SU-DHL-6 (cell line): Measurements from ENCODE around the gene RABEPK.

Source experiments
- H2AFZ ChIP-seq: fragments of 200-600 bp; sonication (generic); 2 replicates; pipeline ENCODE4 v1.6.1; 2014; ENCODE audit warnings: low read depth, mild to moderate bottlenecking, moderate library complexity, mixed read lengths, antibody characterized with exemption, low read length; ENCODE audit not compliant: severe bottlenecking
- H3F3A ChIP-seq: fragments of 200-600 bp; shearing (Covaris generic); 2 replicates; pipeline ENCODE4 v1.6.0; 2016; ENCODE audit warnings: antibody characterized with exemption, mild to moderate bottlenecking; ENCODE audit not compliant: insufficient read depth
- H3K27ac ChIP-seq: fragments of 200-600 bp; sonication (generic); 2 replicates; pipeline ENCODE4 v1.5.1; 2016; ENCODE audit warnings: low read depth, mild to moderate bottlenecking, low read length, moderate library complexity, mixed read lengths
- H3K27me3 ChIP-seq: fragments of 200-600 bp; sonication (generic), shearing (Covaris generic); 2 replicates; pipeline ENCODE4 v1.6.0; 2014; ENCODE audit warnings: mild to moderate bottlenecking, low read length
- H3K36me3 ChIP-seq: fragments of 200-600 bp; sonication (generic); 2 replicates; pipeline ENCODE4 v1.6.1; 2014; ENCODE audit warnings: mild to moderate bottlenecking, low read length, mixed read lengths
- H3K4me2 ChIP-seq: fragments of 300-600, 200-600 bp; shearing (Covaris generic), sonication (generic); 2 replicates; pipeline ENCODE4 v1.6.0; 2014; ENCODE audit warnings: low read length, low read depth, mild to moderate bottlenecking; ENCODE audit not compliant: poor library complexity, severe bottlenecking
- H3K4me3 ChIP-seq: fragments of 200-600 bp; sonication (generic); 2 replicates; pipeline ENCODE4 v1.5.1; 2014; ENCODE audit warnings: antibody characterized with exemption, low read length, mild to moderate bottlenecking, mixed read lengths; ENCODE audit not compliant: insufficient read depth, poor library complexity, severe bottlenecking
- H3K79me2 ChIP-seq: fragments of 200-600 bp; sonication (generic); 2 replicates; pipeline ENCODE4 v1.6.1; 2014; ENCODE audit warnings: mild to moderate bottlenecking, low read length, moderate library complexity; ENCODE audit not compliant: insufficient read depth
- H3K9ac ChIP-seq: fragments of 200-600 bp; sonication (generic); 2 replicates; pipeline ENCODE4 v1.7.0; 2014; ENCODE audit warnings: mild to moderate bottlenecking, low read length
- H3K9me2 ChIP-seq: fragments of 200-600 bp; sonication (generic); replicated peaks from 2 replicates; pipeline ENCODE4 v1.6.1; 2014; ENCODE audit warnings: low read length; ENCODE audit not compliant: insufficient read depth
- H3K9me3 ChIP-seq: fragments of 200-600 bp; sonication (generic); 2 replicates; pipeline ENCODE4 v1.6.1; 2014; ENCODE audit warnings: low read length, mixed read lengths; ENCODE audit not compliant: insufficient read depth
- H4K20me1 ChIP-seq: fragments of 200-600 bp; sonication (generic); 2 replicates; pipeline ENCODE4 v1.6.1; 2014; ENCODE audit warnings: low read depth, mild to moderate bottlenecking, antibody characterized with exemption, low read length, moderate library complexity, mixed read lengths
- EZH2phosphoT487 ChIP-seq: fragments of 200-600 bp; sonication (generic), shearing (Covaris generic); conservative IDR thresholded peaks from 2 replicates; pipeline ENCODE4 v1.6.1; 2018; ENCODE audit warnings: mild to moderate bottlenecking, antibody characterized with exemption, low read length, moderate library complexity, mixed read lengths
- TF ChIP-seq, protein P1 (sequence below): fragments of 200-600 bp; sonication (generic); IDR thresholded peaks from one replicate; pipeline ENCODE4 v1.5.1; 2017; ENCODE audit warnings: antibody characterized with exemption, mild to moderate bottlenecking, low read length, moderate library complexity; ENCODE audit not compliant: insufficient read depth, poor library complexity, severe bottlenecking

RABEPK gene

DNA sequence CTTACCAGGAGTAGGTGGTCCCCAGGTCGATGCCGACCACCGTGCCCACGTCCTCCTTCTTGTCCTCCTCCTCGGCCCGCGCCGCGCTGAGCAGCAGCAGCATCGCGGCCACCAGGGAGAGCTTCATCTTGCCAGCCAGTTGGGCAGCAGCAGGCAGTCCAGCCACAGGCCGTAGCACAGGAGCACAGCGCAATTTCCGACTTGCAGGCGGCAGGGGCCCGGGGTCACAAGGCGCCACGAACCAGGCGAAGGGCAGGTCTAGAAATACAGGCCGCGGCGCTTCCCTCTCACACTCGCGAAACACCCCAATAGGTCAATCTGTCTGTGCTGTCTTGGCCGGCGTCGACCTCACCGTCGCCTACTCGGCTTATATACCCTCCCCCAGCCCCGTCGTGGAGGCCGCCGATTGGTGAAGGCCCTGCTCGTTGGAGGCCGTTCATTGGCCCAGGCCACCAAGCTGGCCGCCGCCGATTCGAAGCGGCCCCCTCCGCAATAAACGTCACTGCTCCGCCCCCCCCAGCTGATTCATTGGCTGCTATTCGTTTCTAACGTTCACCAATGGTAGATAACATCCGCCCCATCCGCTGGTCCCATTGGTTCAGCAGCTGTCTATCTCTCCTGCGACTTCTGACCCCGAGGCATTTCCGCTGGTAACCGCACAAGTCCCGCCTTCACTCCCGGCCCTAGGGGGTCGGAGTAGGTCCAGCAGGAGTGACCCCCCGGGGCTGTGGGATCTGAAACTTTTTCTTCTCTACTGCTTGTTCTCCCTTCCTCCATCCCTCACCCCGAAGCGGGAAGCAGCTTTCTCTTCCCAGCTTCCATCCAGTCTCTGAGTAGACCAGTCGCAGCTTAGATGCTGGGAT lies 40.9 kb downstream of the RABEPK start, which contains the start of gene HSPA5:
Gene HSPA5 (minus strand): TSS at position 344 of the 863 bp plus-strand sequence. CDS start 217 bp downstream, at position 127.
- Histone ChIP-seq H3F3A (peaks cover 42% of the 10 kb centered on the region), H2AFZ (peak within 1 kb of the TSS; percentile 43)

DNA sequence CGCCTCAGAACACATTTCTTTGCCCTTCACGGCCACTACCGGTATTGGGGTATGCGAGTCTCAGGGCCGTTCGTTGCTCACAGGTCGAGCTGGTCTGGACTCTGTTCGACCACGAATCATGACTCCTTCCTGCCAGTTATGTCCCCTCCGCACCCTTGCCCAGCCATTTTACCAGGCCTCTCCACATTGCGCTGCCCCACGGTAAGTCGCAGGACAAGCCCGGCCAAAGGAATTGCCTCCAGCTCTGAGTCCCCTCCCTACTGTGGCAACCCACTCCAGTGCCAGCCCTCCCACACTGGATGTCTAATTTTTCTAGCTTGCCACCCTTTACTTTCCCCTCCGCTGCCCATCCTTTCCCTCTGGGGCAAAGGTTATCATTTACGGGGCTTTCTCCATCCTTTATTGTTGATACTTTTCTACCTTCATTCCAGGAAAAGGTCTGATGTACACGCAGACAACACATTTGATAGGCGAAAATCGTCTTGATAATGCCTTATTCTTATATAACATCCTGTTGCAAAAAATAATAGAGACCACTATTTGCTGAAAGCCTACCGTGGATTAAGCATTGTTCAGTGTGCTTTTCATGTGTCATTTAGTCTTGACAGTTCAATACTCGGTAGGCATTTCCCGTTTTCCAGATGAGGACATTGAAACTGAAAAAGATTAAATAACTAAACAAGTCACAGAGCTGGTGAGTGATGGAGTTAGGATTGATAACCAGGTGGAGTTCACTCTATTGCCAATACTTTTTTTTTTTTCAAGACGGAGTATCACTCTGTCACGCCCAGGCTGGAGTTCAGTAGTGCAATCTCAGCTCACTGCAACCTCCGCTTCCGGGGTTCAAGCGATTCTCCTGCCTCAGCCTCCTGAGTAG lies 41.8 kb downstream of the RABEPK start:
- Histone ChIP-seq H3K9me2 (no peaks in the 10 kb centered on the region), H3K36me3 (peaks cover 26% of the 10 kb centered on the region), H4K20me1 (peaks cover 22% of the 10 kb centered on the region; the same call in 1 of the 2 replicates), H3K9ac (peak overlapping the region; percentile 83), H3K4me2 (peak overlapping the region; percentile 93), H3K79me2 (peaks cover 39% of the 10 kb centered on the region), H3K27ac (peak overlapping the region; percentile 52), H2AFZ (peak overlapping the region; percentile 43), H3K9me3 (no peaks in the 10 kb centered on the region), H3F3A (peaks cover 34% of the 10 kb centered on the region), H3K4me3 (peak overlapping the region; percentile 70), H3K27me3 (no peaks in the 10 kb centered on the region)
- TF ChIP-seq, protein P1, sequence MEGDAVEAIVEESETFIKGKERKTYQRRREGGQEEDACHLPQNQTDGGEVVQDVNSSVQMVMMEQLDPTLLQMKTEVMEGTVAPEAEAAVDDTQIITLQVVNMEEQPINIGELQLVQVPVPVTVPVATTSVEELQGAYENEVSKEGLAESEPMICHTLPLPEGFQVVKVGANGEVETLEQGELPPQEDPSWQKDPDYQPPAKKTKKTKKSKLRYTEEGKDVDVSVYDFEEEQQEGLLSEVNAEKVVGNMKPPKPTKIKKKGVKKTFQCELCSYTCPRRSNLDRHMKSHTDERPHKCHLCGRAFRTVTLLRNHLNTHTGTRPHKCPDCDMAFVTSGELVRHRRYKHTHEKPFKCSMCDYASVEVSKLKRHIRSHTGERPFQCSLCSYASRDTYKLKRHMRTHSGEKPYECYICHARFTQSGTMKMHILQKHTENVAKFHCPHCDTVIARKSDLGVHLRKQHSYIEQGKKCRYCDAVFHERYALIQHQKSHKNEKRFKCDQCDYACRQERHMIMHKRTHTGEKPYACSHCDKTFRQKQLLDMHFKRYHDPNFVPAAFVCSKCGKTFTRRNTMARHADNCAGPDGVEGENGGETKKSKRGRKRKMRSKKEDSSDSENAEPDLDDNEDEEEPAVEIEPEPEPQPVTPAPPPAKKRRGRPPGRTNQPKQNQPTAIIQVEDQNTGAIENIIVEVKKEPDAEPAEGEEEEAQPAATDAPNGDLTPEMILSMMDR = no peak
- no peak for TF ChIP-seq EZH2phosphoT487

More for the DNA sequence above, 40.9 kb downstream of the RABEPK start, which contains the start of gene HSPA5:
- Histone ChIP-seq H3K9ac (peak within 1 kb of the TSS; percentile 91), H4K20me1 (peaks cover 22% of the 10 kb centered on the region; the same call in 1 of the 2 replicates), H3K27ac (peak within 1 kb of the TSS; percentile 60), H3K27me3 (no peaks in the 10 kb centered on the region), H3K79me2 (peaks cover 42% of the 10 kb centered on the region), H3K9me3 (no peaks in the 10 kb centered on the region), H3K4me2 (peak within 1 kb of the TSS; percentile 93), H3K4me3 (peak within 1 kb of the TSS; percentile 80), H3K9me2 (no peaks in the 10 kb centered on the region), H3K36me3 (peaks cover 28% of the 10 kb centered on the region)
- TF ChIP-seq, protein P1 = no peak
- TF ChIP-seq EZH2phosphoT487 = no peak

DNA sequence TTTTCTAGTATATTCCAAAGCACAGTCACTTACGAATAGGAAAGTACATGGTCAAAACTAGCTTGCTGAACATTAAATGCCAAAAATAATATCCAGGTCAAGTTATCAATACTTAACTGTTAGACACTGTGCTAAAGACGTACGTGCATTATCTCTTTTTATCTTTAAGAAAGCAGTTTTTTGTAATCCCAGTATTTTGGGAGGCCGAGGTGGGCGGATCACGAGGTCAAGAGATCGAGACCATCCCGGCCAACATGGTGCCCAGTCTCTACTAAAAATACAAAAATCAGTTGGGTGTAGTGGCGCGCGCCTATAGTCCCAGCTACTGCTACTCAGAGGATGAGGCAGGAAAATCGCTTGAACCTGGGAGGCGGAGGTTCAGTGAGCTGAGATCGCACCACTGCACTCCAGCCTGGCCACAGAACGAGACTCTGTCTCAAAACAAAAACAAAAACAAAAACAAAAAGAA lies 43.5 kb downstream of the RABEPK start:
- TF ChIP-seq, protein P1 = no peak
- TF ChIP-seq EZH2phosphoT487 = no peak
- no peak overlapping the region for H3K4me3 ChIP-seq
- no peak overlapping the region for H2AFZ ChIP-seq
- H4K20me1 ChIP-seq = peaks cover 12% of the 10 kb centered on the region; the same call in 1 of the 2 replicates
- H3F3A ChIP-seq = peaks cover 21% of the 10 kb centered on the region
- H3K9ac ChIP-seq = no peak overlapping the region
- no peaks in the 10 kb centered on the region for H3K9me2 ChIP-seq
- peaks cover 23% of the 10 kb centered on the region for H3K79me2 ChIP-seq
- H3K9me3 ChIP-seq = no peaks in the 10 kb centered on the region
- H3K27ac ChIP-seq = no peak overlapping the region
- H3K27me3 ChIP-seq = no peaks in the 10 kb centered on the region
- peaks cover 17% of the 10 kb centered on the region for H3K36me3 ChIP-seq
- H3K4me2 ChIP-seq = no peak overlapping the region
